ENCODE data around the gene SYNGAP1. TPM values are rescaled to one million over a fixed set of nuclear protein-coding genes. Genes with fewer than 3 reads are reported as not detected.

SYNGAP1 gene
- total and polyA plus RNA-seq, 9 of the 15 experiments (the other 6 are each of a cell fraction or from before 2014, with no cell fraction given): 0.01 to 22.8 (median 3.2) TPM

DNA sequence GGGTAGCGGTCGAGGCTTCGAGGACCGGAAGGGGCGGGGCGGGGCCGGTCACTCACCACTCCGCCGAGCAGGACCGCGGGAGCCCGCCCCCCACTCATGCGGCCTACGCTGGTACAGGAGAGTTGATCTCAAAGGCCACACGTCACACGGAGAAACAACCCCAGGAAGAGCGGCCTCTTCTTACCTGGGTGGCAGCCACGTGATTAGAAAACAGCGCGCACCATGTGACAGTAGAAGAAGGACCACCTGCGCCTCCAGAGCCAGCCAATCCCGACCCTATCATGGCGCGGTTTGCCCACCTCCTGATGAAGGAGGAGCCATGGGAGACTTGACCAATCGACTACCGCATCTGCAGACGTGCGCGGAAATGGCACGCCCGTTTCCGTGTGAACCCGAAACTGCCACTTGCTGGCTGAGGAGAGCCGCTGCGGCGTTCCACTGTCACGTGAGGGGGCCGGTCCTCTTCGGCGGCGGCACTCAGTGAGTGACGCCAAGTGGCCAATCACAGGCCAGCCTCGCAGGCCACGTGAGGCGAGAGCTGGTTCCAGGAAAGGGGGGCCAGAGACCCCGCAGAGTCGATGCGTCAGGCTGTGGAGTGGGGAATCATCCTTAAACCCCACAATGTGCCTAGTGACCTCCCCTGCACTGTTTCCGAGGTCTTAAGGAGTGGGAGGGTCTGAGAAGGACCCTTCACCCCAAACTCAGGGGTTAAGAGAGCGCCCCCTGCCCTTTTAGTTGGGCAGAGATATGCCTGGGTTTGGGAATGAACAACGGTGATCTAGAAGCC lies 1.8 kb upstream of the SYNGAP1 start, which contains the start of gene CUTA (continued):
- TF ChIP-seq, protein P1, sequence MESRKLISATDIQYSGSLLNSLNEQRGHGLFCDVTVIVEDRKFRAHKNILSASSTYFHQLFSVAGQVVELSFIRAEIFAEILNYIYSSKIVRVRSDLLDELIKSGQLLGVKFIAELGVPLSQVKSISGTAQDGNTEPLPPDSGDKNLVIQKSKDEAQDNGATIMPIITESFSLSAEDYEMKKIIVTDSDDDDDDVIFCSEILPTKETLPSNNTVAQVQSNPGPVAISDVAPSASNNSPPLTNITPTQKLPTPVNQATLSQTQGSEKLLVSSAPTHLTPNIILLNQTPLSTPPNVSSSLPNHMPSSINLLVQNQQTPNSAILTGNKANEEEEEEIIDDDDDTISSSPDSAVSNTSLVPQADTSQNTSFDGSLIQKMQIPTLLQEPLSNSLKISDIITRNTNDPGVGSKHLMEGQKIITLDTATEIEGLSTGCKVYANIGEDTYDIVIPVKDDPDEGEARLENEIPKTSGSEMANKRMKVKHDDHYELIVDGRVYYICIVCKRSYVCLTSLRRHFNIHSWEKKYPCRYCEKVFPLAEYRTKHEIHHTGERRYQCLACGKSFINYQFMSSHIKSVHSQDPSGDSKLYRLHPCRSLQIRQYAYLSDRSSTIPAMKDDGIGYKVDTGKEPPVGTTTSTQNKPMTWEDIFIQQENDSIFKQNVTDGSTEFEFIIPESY (CRISPR knock-in tag; IDR thresholded peaks at IDR 0.05): peak; percentile 61; the same call in 1 of the 2 replicates
- no peak for TF ChIP-seq SNRNP70 (optimal IDR thresholded peaks at IDR 0.05; ENCODE audit: low read depth, low read length)
- TF ChIP-seq MXD1 (CRISPR knock-in tag; IDR thresholded peaks at IDR 0.05; ENCODE audit: borderline replicate concordance, poor library complexity, severe bottlenecking): peak; percentile 75
- TF ChIP-seq, protein P2, sequence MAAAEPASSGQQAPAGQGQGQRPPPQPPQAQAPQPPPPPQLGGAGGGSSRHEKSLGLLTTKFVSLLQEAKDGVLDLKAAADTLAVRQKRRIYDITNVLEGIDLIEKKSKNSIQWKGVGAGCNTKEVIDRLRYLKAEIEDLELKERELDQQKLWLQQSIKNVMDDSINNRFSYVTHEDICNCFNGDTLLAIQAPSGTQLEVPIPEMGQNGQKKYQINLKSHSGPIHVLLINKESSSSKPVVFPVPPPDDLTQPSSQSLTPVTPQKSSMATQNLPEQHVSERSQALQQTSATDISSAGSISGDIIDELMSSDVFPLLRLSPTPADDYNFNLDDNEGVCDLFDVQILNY (CRISPR knock-in tag; IDR thresholded peaks at IDR 0.05): 0 out of 2 replicates have a peak, but pooled peaks have one; percentile 29
- peak; percentile 100 for TF ChIP-seq VEZF1 (CRISPR knock-in tag; IDR thresholded peaks at IDR 0.05)
- TF ChIP-seq, protein P3, sequence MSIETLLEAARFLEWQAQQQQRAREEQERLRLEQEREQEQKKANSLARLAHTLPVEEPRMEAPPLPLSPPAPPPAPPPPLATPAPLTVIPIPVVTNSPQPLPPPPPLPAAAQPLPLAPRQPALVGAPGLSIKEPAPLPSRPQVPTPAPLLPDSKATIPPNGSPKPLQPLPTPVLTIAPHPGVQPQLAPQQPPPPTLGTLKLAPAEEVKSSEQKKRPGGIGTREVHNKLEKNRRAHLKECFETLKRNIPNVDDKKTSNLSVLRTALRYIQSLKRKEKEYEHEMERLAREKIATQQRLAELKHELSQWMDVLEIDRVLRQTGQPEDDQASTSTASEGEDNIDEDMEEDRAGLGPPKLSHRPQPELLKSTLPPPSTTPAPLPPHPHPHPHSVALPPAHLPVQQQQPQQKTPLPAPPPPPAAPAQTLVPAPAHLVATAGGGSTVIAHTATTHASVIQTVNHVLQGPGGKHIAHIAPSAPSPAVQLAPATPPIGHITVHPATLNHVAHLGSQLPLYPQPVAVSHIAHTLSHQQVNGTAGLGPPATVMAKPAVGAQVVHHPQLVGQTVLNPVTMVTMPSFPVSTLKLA (conservative IDR thresholded peaks at IDR 0.05): peak; percentile 100
- TF ChIP-seq BRD9 (IDR thresholded peaks at IDR 0.05; ENCODE audit: low read depth, partially characterized antibody): peak; percentile 93
- peak; percentile 10 for TF ChIP-seq SP2 (IDR thresholded peaks at IDR 0.05; ENCODE audit: extremely low read depth, low read depth, low read length, poor library complexity, severe bottlenecking)
- TF ChIP-seq RFX1 (IDR thresholded peaks at IDR 0.05): peak; percentile 51; the same call in 1 of the 2 replicates
- TF ChIP-seq RREB1 (CRISPR knock-in tag; IDR thresholded peaks at IDR 0.05): 0 out of 2 replicates have a peak, but pooled peaks have one; percentile 68
- TF ChIP-seq HDAC2 (IDR thresholded peaks at IDR 0.05): peak; percentile 73
- TF ChIP-seq NR2C1 (IDR thresholded peaks at IDR 0.05): peak; percentile 84
- peak; percentile 83 for TF ChIP-seq NR2C1 (tag; IDR thresholded peaks at IDR 0.05)
